GM12865 (cell line): ENCODE results near the gene AQP5.

Experiments
- DNase-seq: peaks from one replicate; pipeline ENCODE4 v3.0.0; 2010; ENCODE audit warnings: low read depth
- H3K4me3 ChIP-seq: 2 replicates; pipeline ENCODE4 v1.5.1; 2011; ENCODE audit warnings: mild to moderate bottlenecking, low read depth, low read length, control low read depth
- TF ChIP-seq, protein P1 (sequence below): IDR thresholded peaks from 2 replicates; pipeline ENCODE4 v1.5.1; 2011; ENCODE audit warnings: low read length, control low read depth, low read depth, inconsistent platforms; ENCODE audit not compliant: insufficient read depth; ENCODE audit errors: missing control alignments

Gene AQP5

DNA sequence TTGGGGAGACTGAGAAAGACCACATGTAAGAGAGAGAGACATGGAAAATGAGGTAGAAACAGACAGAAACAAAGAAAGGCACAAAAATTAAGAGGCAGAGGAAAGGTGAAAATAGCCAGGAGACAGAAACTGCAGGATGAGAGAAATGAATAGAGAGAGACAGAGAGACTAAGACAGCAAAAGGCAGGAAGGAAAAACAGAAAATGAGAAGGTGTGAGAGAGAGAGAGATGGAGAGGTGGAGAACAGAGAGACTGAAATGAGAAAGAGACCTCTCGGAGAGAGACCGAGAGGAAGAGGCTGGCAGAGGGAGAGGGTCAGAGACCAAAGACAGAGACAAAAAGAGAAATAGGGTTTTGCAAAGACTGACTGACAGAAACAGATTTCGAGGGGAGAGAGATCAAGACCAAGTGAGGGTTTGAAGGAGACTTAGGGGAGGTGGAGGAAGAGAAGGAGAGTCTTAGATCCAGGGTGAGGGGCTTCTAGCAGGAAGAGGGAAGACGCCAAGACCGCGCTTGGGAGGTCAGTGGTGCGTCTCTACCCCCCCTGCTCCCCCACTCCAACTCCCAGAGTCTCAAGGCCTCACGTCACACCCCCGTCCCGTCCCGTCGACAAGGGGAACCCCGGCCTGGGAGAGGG is 1.1 kb upstream of the AQP5 start:
- H3K4me3 ChIP-seq = no peak overlapping the region
- DNase-seq = no peak
- TF ChIP-seq, protein P1, sequence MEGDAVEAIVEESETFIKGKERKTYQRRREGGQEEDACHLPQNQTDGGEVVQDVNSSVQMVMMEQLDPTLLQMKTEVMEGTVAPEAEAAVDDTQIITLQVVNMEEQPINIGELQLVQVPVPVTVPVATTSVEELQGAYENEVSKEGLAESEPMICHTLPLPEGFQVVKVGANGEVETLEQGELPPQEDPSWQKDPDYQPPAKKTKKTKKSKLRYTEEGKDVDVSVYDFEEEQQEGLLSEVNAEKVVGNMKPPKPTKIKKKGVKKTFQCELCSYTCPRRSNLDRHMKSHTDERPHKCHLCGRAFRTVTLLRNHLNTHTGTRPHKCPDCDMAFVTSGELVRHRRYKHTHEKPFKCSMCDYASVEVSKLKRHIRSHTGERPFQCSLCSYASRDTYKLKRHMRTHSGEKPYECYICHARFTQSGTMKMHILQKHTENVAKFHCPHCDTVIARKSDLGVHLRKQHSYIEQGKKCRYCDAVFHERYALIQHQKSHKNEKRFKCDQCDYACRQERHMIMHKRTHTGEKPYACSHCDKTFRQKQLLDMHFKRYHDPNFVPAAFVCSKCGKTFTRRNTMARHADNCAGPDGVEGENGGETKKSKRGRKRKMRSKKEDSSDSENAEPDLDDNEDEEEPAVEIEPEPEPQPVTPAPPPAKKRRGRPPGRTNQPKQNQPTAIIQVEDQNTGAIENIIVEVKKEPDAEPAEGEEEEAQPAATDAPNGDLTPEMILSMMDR = no peak

DNA sequence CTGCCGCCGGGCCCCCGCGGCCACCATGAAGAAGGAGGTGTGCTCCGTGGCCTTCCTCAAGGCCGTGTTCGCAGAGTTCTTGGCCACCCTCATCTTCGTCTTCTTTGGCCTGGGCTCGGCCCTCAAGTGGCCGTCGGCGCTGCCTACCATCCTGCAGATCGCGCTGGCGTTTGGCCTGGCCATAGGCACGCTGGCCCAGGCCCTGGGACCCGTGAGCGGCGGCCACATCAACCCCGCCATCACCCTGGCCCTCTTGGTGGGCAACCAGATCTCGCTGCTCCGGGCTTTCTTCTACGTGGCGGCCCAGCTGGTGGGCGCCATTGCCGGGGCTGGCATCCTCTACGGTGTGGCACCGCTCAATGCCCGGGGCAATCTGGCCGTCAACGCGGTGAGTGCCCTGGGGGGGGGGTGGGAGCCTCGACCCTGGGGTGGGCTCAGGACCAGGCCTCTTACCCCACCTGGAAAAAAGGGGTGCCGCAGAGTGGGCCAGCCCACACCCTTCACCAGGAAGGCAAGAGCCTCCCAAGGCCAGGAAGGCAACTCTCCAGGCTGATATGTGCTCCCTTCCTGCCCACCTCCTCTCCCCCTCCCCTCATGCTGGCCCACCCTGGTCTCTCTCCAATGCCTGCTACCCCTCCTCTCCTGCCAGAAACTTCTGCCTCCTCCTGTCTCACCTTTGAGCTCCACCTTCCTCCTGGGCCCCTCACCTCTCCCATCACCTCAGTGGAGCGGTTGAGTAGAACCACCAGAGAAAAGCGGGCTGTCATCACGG is 507 bp downstream of the AQP5 start:
- TF ChIP-seq, protein P1 = no peak
- no peak for DNase-seq
- H3K4me3 ChIP-seq = no peak overlapping the region

DNA sequence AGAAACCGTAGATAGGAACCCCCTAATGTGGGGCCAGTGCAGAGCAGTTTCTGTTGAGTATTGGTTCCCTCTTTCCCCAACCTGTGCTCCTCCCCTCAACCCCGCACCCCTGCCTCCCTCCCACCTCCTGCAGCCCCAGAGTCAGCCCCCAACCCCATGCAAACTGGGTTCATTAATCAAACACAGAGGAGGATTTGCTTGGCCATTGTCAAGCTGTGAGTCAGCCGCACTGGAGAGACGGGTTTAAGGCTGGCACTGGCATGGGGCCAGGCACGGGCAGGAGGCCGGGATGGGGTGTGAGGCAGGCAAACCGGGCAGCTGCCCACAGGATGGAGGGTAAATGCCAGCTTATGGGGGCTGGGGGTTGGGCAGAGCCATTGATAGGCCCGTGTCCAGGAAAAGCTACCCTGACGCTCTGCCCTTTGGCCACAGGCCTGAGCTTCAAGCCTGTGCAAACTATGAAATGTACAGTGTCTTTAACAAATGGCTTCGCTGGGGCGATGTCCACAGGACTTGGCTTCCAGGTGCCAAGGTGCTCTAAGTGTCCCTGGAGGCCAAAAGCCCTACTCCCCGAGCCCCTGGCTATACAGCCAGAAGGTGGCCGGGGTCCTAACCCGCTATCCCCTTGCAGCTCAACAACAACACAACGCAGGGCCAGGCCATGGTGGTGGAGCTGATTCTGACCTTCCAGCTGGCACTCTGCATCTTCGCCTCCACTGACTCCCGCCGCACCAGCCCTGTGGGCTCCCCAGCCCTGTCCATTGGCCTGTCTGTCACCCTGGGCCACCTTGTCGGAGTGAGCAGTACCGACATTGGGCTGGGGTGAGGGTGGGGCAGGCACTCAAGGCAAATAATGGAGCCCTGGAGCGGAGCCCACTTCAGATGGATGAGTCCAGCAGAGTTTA is 1.4 kb downstream of the AQP5 start:
- TF ChIP-seq, protein P1 = no peak
- no peak overlapping the region for H3K4me3 ChIP-seq
- no peak for DNase-seq

DNA sequence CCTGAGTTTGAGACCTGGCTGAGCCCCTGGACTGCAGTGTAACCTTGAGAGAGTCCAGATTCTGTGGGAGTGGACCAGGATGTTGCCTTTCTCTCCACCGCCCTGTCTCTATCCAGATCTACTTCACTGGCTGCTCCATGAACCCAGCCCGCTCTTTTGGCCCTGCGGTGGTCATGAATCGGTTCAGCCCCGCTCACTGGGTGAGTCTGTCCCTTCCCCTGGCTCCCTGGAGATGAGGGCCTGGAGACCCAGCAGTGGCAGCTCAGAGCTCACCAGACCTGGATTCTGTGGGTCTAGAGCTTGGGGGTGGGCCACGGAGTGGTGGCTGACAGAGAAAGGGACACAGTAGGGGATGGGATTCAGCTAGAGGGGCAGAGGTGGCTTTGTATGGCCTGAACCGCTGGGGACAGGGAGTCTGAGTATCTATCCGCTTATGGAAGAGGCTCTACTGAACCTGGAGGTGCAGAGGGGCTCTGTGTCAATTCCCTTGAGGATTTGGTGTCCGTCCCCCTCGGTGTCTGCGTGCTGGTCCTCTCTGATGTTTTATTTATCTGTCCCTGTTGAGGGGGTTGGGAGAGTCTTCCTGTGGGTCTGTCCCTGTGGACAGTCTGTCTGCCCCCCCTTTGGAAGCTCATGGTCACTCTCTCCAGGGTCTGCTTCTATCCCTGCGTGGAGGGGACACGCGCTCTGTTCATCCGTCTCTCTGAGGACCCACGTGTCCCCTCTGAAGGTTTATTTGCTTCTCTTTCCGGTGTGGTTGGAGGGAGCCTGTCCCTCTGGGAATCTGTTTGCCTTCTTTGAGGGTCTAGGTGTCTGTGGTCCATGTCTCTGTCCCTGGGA is 2.5 kb downstream of the AQP5 start:
- no peak overlapping the region for H3K4me3 ChIP-seq
- TF ChIP-seq, protein P1 = no peak
- DNase-seq = no peak

DNA sequence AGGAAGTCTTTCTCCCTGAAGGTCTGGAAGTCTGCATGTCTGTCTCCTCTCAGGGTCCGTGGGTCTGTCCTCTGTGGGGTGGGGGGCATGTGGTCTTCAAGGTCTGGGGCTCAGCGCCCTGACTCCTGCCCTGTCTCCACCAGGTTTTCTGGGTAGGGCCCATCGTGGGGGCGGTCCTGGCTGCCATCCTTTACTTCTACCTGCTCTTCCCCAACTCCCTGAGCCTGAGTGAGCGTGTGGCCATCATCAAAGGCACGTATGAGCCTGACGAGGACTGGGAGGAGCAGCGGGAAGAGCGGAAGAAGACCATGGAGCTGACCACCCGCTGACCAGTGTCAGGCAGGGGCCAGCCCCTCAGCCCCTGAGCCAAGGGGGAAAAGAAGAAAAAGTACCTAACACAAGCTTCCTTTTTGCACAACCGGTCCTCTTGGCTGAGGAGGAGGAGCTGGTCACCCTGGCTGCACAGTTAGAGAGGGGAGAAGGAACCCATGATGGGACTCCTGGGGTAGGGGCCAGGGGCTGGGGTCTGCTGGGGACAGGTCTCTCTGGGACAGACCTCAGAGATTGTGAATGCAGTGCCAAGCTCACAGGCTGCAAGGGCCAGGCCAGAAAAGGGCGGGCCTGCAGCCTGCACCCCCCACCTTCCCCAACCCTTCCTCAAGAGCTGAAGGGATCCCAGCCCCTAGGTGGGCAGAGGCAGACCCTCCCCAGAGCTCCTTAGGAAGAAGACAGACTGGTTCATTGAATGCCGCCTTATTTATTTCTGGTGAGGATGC is 3.4 kb downstream of the AQP5 start:
- no peak for DNase-seq
- no peak overlapping the region for H3K4me3 ChIP-seq
- TF ChIP-seq, protein P1 = no peak
